ENCODE measurements around the gene LILRB5.
"Not testable (repeated sequence)": the region's sequence is repeated elsewhere in the genome, so short reads cannot be mapped to it uniquely, and the experiment has no call there.

LILRB5 gene

GRCh38 chr19:54240372-54241336 is 16.4 kb downstream of the LILRB5 start:
- DNase-seq, result not testable (repeated sequence)

- DNase-seq, result not testable (repeated sequence)
Measured at GRCh38 chr19:54239491-54240371, 17.3 kb downstream of the LILRB5 start.

- no peak for DNase-seq
Measured at GRCh38 chr19:54233941-54234340, 23.1 kb downstream of the LILRB5 start.

- DNase-seq, result peak; percentile 78
Measured at GRCh38 chr19:54231077-54231931, 25.8 kb downstream of the LILRB5 start.

- no peak for DNase-seq
Measured at GRCh38 chr19:54230031-54230430, 27.0 kb downstream of the LILRB5 start.

GRCh38 chr19:54229146-54229545 is 27.9 kb downstream of the LILRB5 start:
- no peak for DNase-seq

GRCh38 chr19:54224619-54225018 is 32.5 kb downstream of the LILRB5 start:
- not testable (repeated sequence) for DNase-seq

GRCh38 chr19:54223937-54224281 is 33.2 kb downstream of the LILRB5 start:
- not testable (repeated sequence) for DNase-seq

- not testable (repeated sequence) for DNase-seq
Measured at GRCh38 chr19:54223277-54223936, 33.7 kb downstream of the LILRB5 start.

- DNase-seq, result not testable (repeated sequence)
Measured at GRCh38 chr19:54222474-54223276, 34.4 kb downstream of the LILRB5 start, which contains the start of gene LILRB3. Gene LILRB3, minus strand, starts transcription at chr19:54223007. Its CDS starts 31 bp downstream, at chr19:54222976.

- not testable (repeated sequence) for DNase-seq
Measured at GRCh38 chr19:54221947-54222346, 35.1 kb downstream of the LILRB5 start.

GRCh38 chr19:54219702-54220101 is 37.4 kb downstream of the LILRB5 start:
- DNase-seq, result not testable (repeated sequence)

- DNase-seq, result no peak
Measured at GRCh38 chr19:54218960-54219661, 38.0 kb downstream of the LILRB5 start.

GRCh38 chr19:54218259-54218658 is 38.8 kb downstream of the LILRB5 start:
- DNase-seq, result no peak

GRCh38 chr19:54217517-54218247 is 39.4 kb downstream of the LILRB5 start:
- not testable (repeated sequence) for DNase-seq

- DNase-seq, result no peak
Measured at GRCh38 chr19:54216869-54217268, 40.2 kb downstream of the LILRB5 start.

GRCh38 chr19:54214734-54215133 is 42.3 kb downstream of the LILRB5 start:
- DNase-seq, result not testable (repeated sequence)

- DNase-seq, result not testable (repeated sequence)
Measured at GRCh38 chr19:54214217-54214616, 42.9 kb downstream of the LILRB5 start.

- no peak for DNase-seq
Measured at GRCh38 chr19:54211235-54211634, 45.8 kb downstream of the LILRB5 start.

All from activated CD4-positive, alpha-beta T cell treated with anti-CD3 and anti-CD28 coated beads, Interleukin-2, amount 50 U/mL, for 16 hours (primary cell).